Measurements from ENCODE around the gene ABCC9. TPM values are rescaled to one million over a fixed set of nuclear protein-coding genes. Genes with fewer than 3 reads are reported as not detected.

ABCC9 gene
- total RNA-seq, 1 donor from 2014 or later: 2.8 TPM

DNA sequence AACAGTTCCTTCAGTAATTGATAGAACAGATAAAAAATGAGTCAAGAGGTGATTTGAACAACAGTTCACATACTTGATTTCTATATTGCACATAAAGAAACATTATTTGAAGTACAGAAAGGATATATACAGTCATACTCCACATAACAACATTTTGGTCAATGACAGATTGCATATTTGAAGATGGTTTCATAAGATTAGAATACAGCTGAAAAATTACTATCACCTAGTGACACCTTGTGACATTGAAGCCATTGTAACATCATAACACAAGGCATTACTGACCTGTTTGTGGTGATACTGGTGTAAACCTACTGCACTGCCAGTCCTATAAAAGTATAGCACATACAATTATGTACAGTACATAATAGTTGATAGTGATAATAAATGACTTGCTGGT is 43.1 kb upstream of the ABCC9 start:
- peaks cover 24% of the 10 kb centered on the region for H3K4me1 Mint-ChIP-seq
- DNase-seq (ENCODE audit: low read depth, low spot score): no peak
- no peaks in the 10 kb centered on the region for H3K9me3 Mint-ChIP-seq
- H3K27ac Mint-ChIP-seq (ENCODE audit: unreplicated experiment): no peak overlapping the region
- TF ChIP-seq, protein P1, sequence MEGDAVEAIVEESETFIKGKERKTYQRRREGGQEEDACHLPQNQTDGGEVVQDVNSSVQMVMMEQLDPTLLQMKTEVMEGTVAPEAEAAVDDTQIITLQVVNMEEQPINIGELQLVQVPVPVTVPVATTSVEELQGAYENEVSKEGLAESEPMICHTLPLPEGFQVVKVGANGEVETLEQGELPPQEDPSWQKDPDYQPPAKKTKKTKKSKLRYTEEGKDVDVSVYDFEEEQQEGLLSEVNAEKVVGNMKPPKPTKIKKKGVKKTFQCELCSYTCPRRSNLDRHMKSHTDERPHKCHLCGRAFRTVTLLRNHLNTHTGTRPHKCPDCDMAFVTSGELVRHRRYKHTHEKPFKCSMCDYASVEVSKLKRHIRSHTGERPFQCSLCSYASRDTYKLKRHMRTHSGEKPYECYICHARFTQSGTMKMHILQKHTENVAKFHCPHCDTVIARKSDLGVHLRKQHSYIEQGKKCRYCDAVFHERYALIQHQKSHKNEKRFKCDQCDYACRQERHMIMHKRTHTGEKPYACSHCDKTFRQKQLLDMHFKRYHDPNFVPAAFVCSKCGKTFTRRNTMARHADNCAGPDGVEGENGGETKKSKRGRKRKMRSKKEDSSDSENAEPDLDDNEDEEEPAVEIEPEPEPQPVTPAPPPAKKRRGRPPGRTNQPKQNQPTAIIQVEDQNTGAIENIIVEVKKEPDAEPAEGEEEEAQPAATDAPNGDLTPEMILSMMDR (conservative IDR thresholded peaks at IDR 0.05): no peak
- no peak overlapping the region for H3K4me3 Mint-ChIP-seq
- no peaks in the 10 kb centered on the region for H3K27me3 Mint-ChIP-seq (ENCODE audit: low read depth)
- no peaks in the 10 kb centered on the region for H3K36me3 Mint-ChIP-seq (ENCODE audit: low read depth)

DNA sequence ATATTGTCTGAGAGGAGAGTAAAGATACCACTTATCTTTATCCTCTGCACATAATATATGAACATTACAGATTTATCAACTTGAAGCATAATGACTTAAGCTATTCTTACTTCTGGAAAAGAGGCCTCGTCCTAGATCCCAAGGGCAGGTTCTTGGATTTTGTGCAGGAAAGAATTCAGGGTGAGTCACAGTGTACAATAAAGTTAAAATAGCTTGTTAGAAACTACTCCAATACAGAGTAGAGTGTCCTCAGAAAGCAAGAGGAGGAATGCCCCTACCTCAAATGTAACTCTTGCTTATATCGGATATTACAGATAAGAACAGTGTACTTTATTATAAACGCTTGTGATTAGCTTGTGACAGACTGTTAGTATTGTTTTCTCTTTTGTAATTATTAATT is 41.9 kb upstream of the ABCC9 start:
- Mint-ChIP-seq H3K4me3 (no peak overlapping the region), H3K9me3 (no peaks in the 10 kb centered on the region), H3K4me1 (peaks cover 19% of the 10 kb centered on the region), H3K27me3 (ENCODE audit: low read depth) (no peaks in the 10 kb centered on the region), H3K36me3 (ENCODE audit: low read depth) (no peaks in the 10 kb centered on the region), H3K27ac (ENCODE audit: unreplicated experiment) (no peak overlapping the region)
- TF ChIP-seq, protein P1 (conservative IDR thresholded peaks at IDR 0.05): no peak
- no peak for DNase-seq (ENCODE audit: low read depth, low spot score)

DNA sequence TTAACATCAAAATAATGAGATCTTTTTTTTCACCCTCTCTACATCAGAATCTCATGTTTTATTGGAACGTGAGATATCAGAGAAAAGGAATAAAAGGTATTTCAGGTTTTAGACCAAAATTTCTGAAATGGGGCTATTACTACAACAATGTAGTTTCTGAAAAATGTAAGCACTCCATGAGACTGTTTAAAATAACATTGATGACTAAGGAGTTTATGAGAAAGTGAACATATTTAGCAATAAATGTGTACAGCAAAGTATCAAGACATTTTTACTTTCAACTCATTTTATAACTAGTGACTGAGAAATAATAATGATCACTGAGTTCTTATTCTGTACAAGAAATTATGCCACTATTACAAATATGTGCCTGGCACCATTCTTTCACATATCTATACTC is 39.3 kb upstream of the ABCC9 start:
- no peaks in the 10 kb centered on the region for H3K9me3 Mint-ChIP-seq
- no peak overlapping the region for H3K27ac Mint-ChIP-seq (ENCODE audit: unreplicated experiment)
- no peaks in the 10 kb centered on the region for H3K4me1 Mint-ChIP-seq
- no peak for DNase-seq (ENCODE audit: low read depth, low spot score)
- H3K27me3 Mint-ChIP-seq (ENCODE audit: low read depth): no peaks in the 10 kb centered on the region
- H3K4me3 Mint-ChIP-seq: no peak overlapping the region
- TF ChIP-seq, protein P1 (conservative IDR thresholded peaks at IDR 0.05): no peak
- H3K36me3 Mint-ChIP-seq (ENCODE audit: low read depth): no peaks in the 10 kb centered on the region

DNA sequence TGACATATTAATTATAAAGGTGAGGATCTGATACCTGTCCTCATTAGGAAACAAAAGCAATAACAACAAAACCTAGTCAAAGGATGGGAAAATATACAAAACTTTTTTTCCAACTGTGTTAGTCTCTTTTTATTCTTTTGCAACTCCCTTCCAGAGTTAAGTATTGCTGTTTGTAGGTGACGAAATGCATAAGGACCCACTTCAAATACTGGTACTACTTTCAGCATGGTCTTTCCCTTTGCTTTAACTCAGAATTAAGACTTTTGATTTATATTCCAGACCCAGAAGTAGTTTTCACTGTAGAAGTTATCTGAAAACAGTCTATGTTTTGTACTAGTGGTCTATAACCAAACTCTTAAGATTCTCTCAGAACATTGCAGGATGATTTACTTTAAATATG is 34.1 kb upstream of the ABCC9 start:
- TF ChIP-seq, protein P1 (conservative IDR thresholded peaks at IDR 0.05): no peak
- Mint-ChIP-seq H3K27me3 (ENCODE audit: low read depth) (no peaks in the 10 kb centered on the region), H3K4me3 (no peak overlapping the region), H3K36me3 (ENCODE audit: low read depth) (no peaks in the 10 kb centered on the region), H3K27ac (ENCODE audit: unreplicated experiment) (no peak overlapping the region), H3K9me3 (no peaks in the 10 kb centered on the region), H3K4me1 (no peaks in the 10 kb centered on the region)
- no peak for DNase-seq (ENCODE audit: low read depth, low spot score)

DNA sequence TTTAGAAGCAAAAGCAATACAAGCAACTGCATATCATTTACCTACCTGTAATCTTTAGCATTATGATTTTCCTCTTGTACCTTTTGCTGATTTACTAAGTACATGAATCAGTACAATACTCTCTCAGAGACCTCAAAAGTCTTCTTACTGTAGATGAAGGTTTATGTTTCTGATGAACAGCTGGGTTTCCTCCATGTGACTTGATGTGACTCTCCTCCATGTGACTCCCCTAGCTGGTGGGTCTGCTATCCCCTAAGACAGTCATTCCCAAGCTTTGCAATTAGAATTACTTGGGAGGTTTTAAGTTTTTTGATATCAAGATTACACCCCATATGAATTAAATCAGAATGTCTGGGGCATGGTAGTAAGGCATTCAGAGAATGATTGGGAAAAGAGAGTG is 32.0 kb upstream of the ABCC9 start:
- H3K27me3 Mint-ChIP-seq (ENCODE audit: low read depth): no peaks in the 10 kb centered on the region
- no peak overlapping the region for H3K27ac Mint-ChIP-seq (ENCODE audit: unreplicated experiment)
- TF ChIP-seq, protein P1 (conservative IDR thresholded peaks at IDR 0.05): no peak

DNA sequence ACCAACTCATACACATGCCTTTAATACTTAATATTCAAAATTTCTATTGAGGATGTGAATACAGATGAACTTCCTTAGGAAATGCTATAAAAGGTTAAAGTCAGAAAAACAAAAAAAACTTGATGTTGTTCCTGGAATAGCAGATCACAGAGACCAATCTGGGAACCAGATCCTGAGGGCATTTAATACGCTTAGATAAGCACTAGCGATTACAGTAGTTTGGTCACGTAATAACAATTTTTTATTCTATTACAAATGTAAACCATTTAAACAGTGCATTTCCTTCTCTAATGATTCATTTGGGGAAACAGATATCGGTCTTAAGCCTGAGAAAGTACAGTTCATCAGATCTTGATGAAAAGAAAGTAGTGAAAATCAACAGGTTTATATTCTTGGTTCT is 30.8 kb upstream of the ABCC9 start:
- Mint-ChIP-seq H3K27ac (ENCODE audit: unreplicated experiment) (no peak overlapping the region), H3K9me3 (peaks cover 4% of the 10 kb centered on the region), H3K27me3 (ENCODE audit: low read depth) (no peaks in the 10 kb centered on the region), H3K36me3 (ENCODE audit: low read depth) (peaks cover 4% of the 10 kb centered on the region), H3K4me1 (no peaks in the 10 kb centered on the region), H3K4me3 (no peak overlapping the region)
- TF ChIP-seq, protein P1 (conservative IDR thresholded peaks at IDR 0.05): no peak
- no peak for DNase-seq (ENCODE audit: low read depth, low spot score)

More for the DNA sequence above, 32.0 kb upstream of the ABCC9 start:
- Mint-ChIP-seq H3K9me3 (peaks cover 4% of the 10 kb centered on the region), H3K4me3 (no peak overlapping the region), H3K36me3 (ENCODE audit: low read depth) (no peaks in the 10 kb centered on the region), H3K4me1 (no peaks in the 10 kb centered on the region)
- DNase-seq (ENCODE audit: low read depth, low spot score): no peak

All from neural crest cell (in vitro differentiated cells).